GM12873 (cell line): ENCODE results near the gene PCTP.

Experiments
- CTCF ChIP-seq: IDR thresholded peaks from 2 replicates; pipeline ENCODE4 v1.5.1; 2012; ENCODE audit warnings: low read depth, mild to moderate bottlenecking, moderate library complexity, low read length, control low read depth; ENCODE audit not compliant: insufficient read depth; ENCODE audit errors: missing control alignments

Gene PCTP

GRCh38 chr17:55812323-55812722, 61.5 kb downstream of the PCTP start:
- no peak for TF ChIP-seq CTCF

- no peak for TF ChIP-seq CTCF
These were observed 63.1 kb downstream of the PCTP start for GRCh38 chr17:55813944-55814343.

GRCh38 chr17:55814377-55814776, 63.5 kb downstream of the PCTP start:
- no peak for TF ChIP-seq CTCF

- TF ChIP-seq CTCF: no peak
These were observed 65.9 kb downstream of the PCTP start for GRCh38 chr17:55816532-55817396.

GRCh38 chr17:55817397-55817709, 66.5 kb downstream of the PCTP start:
- TF ChIP-seq CTCF: no peak

GRCh38 chr17:55818026-55818425, 67.2 kb downstream of the PCTP start:
- TF ChIP-seq CTCF: no peak

- TF ChIP-seq CTCF: no peak
These were observed 67.9 kb downstream of the PCTP start for GRCh38 chr17:55818451-55819375.
